Measurements from ENCODE around the gene KRTAP10-11. TPM values are rescaled to one million over a fixed set of nuclear protein-coding genes. Genes with fewer than 3 reads are reported as not detected.

The KRTAP10-11 gene
- total RNA-seq, 1 donor from 2014 or later = not detected

- H3K4me1 ChIP-seq = no peaks in the 10 kb centered on the region
- no peaks in the 10 kb centered on the region for H3K36me3 Mint-ChIP-seq
- no peak for DNase-seq (ENCODE audit: low spot score)
- no peak overlapping the region for H3K4me3 ChIP-seq
- H3K27me3 ChIP-seq = no peaks in the 10 kb centered on the region
- no peak overlapping the region for H3K27ac ChIP-seq
- no peak overlapping the region for H3K9ac ChIP-seq
- peaks cover 26% of the 10 kb centered on the region for H3K9me3 Mint-ChIP-seq
- no peaks in the 10 kb centered on the region for H4K20me1 ChIP-seq (ENCODE audit: low read depth)
- H3K27me3 Mint-ChIP-seq (ENCODE audit: insufficient read depth, low read depth) = peaks cover 7% of the 10 kb centered on the region
- H3K36me3 ChIP-seq = no peaks in the 10 kb centered on the region
- H3K9me3 ChIP-seq (ENCODE audit: low read depth) = peaks cover 6% of the 10 kb centered on the region
- H2AFZ ChIP-seq (replicated peaks) = no peak overlapping the region
- H3K27ac Mint-ChIP-seq = no peak overlapping the region
- H3F3A ChIP-seq (ENCODE audit: low read depth) = no peaks in the 10 kb centered on the region
- no peak overlapping the region for H3K4me2 ChIP-seq
- no peak for TF ChIP-seq CTCF (IDR thresholded peaks at IDR 0.05)
- no peak for TF ChIP-seq EZH2phosphoT487 (IDR thresholded peaks at IDR 0.05)
- TF ChIP-seq EZH2 (IDR thresholded peaks at IDR 0.05) = no peak
- H3K4me1 Mint-ChIP-seq = no peaks in the 10 kb centered on the region
- no peak overlapping the region for H3K4me3 Mint-ChIP-seq
- no peaks in the 10 kb centered on the region for H3K79me2 ChIP-seq (ENCODE audit: low read depth)
These were observed 18.5 kb downstream of the KRTAP10-11 start for GRCh38 chr21:44664691-44665090.

GRCh38 chr21:44666401-44667320 lies 20.4 kb downstream of the KRTAP10-11 start, which contains the start of gene KRTAP12-2:
Gene KRTAP12-2 (minus strand): TSS chr21:44666927. CDS start chr21:44666886, 41 bp downstream.
- no peak within 1 kb of the TSS for H3K4me3 Mint-ChIP-seq

GRCh38 chr21:44667612-44668011 lies 21.4 kb downstream of the KRTAP10-11 start:
- no peak for DNase-seq (ENCODE audit: low spot score)
- no peaks in the 10 kb centered on the region for H3K4me1 Mint-ChIP-seq
- Histone ChIP-seq H4K20me1 (ENCODE audit: low read depth) (no peaks in the 10 kb centered on the region), H3K4me1 (no peaks in the 10 kb centered on the region), H3K79me2 (ENCODE audit: low read depth) (no peaks in the 10 kb centered on the region), H3K9ac (no peak overlapping the region), H3K4me3 (no peak overlapping the region), H3K27me3 (no peaks in the 10 kb centered on the region), H3K4me2 (no peak overlapping the region), H3K27ac (no peak overlapping the region), H3K36me3 (no peaks in the 10 kb centered on the region), H3F3A (ENCODE audit: low read depth) (no peaks in the 10 kb centered on the region), H2AFZ (replicated peaks) (no peak overlapping the region), H3K9me3 (ENCODE audit: low read depth) (peaks cover 6% of the 10 kb centered on the region)
- TF ChIP-seq EZH2 (IDR thresholded peaks at IDR 0.05) (no peak), EZH2phosphoT487 (IDR thresholded peaks at IDR 0.05) (no peak), CTCF (IDR thresholded peaks at IDR 0.05) (no peak)
- peaks cover 7% of the 10 kb centered on the region for H3K27me3 Mint-ChIP-seq (ENCODE audit: insufficient read depth, low read depth)
- H3K4me3 Mint-ChIP-seq = no peak overlapping the region
- no peak overlapping the region for H3K27ac Mint-ChIP-seq
- H3K36me3 Mint-ChIP-seq = no peaks in the 10 kb centered on the region
- H3K9me3 Mint-ChIP-seq = peaks cover 42% of the 10 kb centered on the region

More at GRCh38 chr21:44666401-44667320, 20.4 kb downstream of the KRTAP10-11 start, which contains the start of gene KRTAP12-2:
- no peaks in the 10 kb centered on the region for H3K36me3 Mint-ChIP-seq
- no peak within 1 kb of the TSS for H3K27ac ChIP-seq
- H3K9me3 ChIP-seq (ENCODE audit: low read depth) = peaks cover 6% of the 10 kb centered on the region
- TF ChIP-seq EZH2 (IDR thresholded peaks at IDR 0.05) (no peak), CTCF (IDR thresholded peaks at IDR 0.05) (no peak), EZH2phosphoT487 (IDR thresholded peaks at IDR 0.05) (no peak)
- peaks cover 7% of the 10 kb centered on the region for H3K27me3 Mint-ChIP-seq (ENCODE audit: insufficient read depth, low read depth)
- no peak within 1 kb of the TSS for H3K27ac Mint-ChIP-seq
- peaks cover 38% of the 10 kb centered on the region for H3K9me3 Mint-ChIP-seq
- H2AFZ ChIP-seq (replicated peaks) = no peak within 1 kb of the TSS
- H4K20me1 ChIP-seq (ENCODE audit: low read depth) = no peaks in the 10 kb centered on the region
- H3K27me3 ChIP-seq = no peaks in the 10 kb centered on the region
- H3K9ac ChIP-seq = no peak within 1 kb of the TSS
- H3K4me1 ChIP-seq = no peaks in the 10 kb centered on the region
- no peak within 1 kb of the TSS for H3K4me3 ChIP-seq
- H3F3A ChIP-seq (ENCODE audit: low read depth) = no peaks in the 10 kb centered on the region
- DNase-seq (ENCODE audit: low spot score) = no peak
- no peaks in the 10 kb centered on the region for H3K79me2 ChIP-seq (ENCODE audit: low read depth)
- no peaks in the 10 kb centered on the region for H3K36me3 ChIP-seq
- H3K4me1 Mint-ChIP-seq = no peaks in the 10 kb centered on the region
- H3K4me2 ChIP-seq = no peak within 1 kb of the TSS
